CD4-positive, alpha-beta T cell (primary cell): ENCODE data around the gene VASH2. TPM values are rescaled to one million over a fixed set of nuclear protein-coding genes. Genes with fewer than 3 reads are reported as not detected.
A peak's percentile ranks its signal among the peaks of the same experiment; 100 is the strongest.
"Not testable (repeated sequence)": the region's sequence is repeated elsewhere in the genome, so short reads cannot be mapped to it uniquely, and the experiment has no call there.

ENCODE experiments used
- ATAC-seq: fragments of 200-7000 bp; cut with Tn5 transposase; one replicate; pipeline ENCODE4 v1.10.0; 2022; ENCODE audit warnings: mild to moderate bottlenecking; ENCODE audit not compliant: poor library complexity
- CTCF ChIA-PET: fragments of 350-600 bp; sonication (Branson Sonifier 250); formaldehyde crosslinking; loops from one replicate; lab custom pipeline; 2021; ENCODE audit warnings: antibody characterized with exemption, inconsistent platforms; lab: Charles Lee
- POLR2A ChIA-PET: fragments of 350-600 bp; sonication (Branson Sonifier 250); formaldehyde crosslinking; loops from one replicate; lab custom pipeline; 2021; ENCODE audit warnings: antibody characterized with exemption, inconsistent platforms; lab: Charles Lee
- DNase-seq, 14 experiments: peaks; one replicate each; pipeline ENCODE4 v3.0.0-alpha.2; 2013 to 2020; ENCODE audit warnings: mixed read lengths in 2 of 14
- H3K27ac ChIP-seq, 2 donors: one replicate each; pipeline versions ENCODE4 v1.5.1 to v1.7.0; 2013; ENCODE audit warnings: low read length in 2 of 2, low read depth in 1 of 2, mild to moderate bottlenecking in 1 of 2
- H3K27me3 ChIP-seq, 2 experiments: 1 replicate in 1 of 2; 2 replicates in 1 of 2; pipeline versions ENCODE4 v1.6.1 to v1.7.0; 2013; ENCODE audit warnings: low read length in 2 of 2, control low read depth in 1 of 2, mild to moderate bottlenecking in 1 of 2, moderate library complexity in 1 of 2; ENCODE audit not compliant: insufficient read depth in 2 of 2, control insufficient read depth in 1 of 2
- H3K36me3 ChIP-seq: one replicate; pipeline ENCODE4 v1.6.1; 2013; ENCODE audit warnings: low read length, control low read depth; ENCODE audit not compliant: insufficient read depth
- H3K4me1 ChIP-seq: one replicate; pipeline ENCODE4 v1.6.1; 2013; ENCODE audit warnings: low read length, control low read depth; ENCODE audit not compliant: insufficient read depth
- H3K4me3 ChIP-seq: one replicate; pipeline ENCODE4 v1.5.1; 2013; ENCODE audit warnings: mild to moderate bottlenecking, low read length, moderate library complexity
- H3K9me3 ChIP-seq, 2 experiments: 1 replicate in 1 of 2; 2 replicates in 1 of 2; pipeline versions ENCODE4 v1.6.1 to v1.7.0; 2013; ENCODE audit warnings: low read length in 2 of 2, mild to moderate bottlenecking in 2 of 2, control low read depth in 1 of 2, moderate library complexity in 1 of 2; ENCODE audit not compliant: control insufficient read depth in 1 of 2, insufficient read depth in 1 of 2
- H3K27ac Mint-ChIP-seq: one replicate; pipeline ENCODE4 v1.8.0; 2020; ENCODE audit warnings: mixed read lengths
- H3K27me3 Mint-ChIP-seq: one replicate; pipeline ENCODE4 v1.8.0; 2021; ENCODE audit warnings: mixed read lengths
- H3K36me3 Mint-ChIP-seq: one replicate; pipeline ENCODE4 v1.8.0; 2021; ENCODE audit warnings: low read depth, mixed read lengths
- H3K4me1 Mint-ChIP-seq: one replicate; pipeline ENCODE4 v1.8.0; 2021; ENCODE audit warnings: low read depth, mixed read lengths
- H3K4me3 Mint-ChIP-seq: one replicate; pipeline ENCODE4 v1.8.0; 2020; ENCODE audit warnings: mild to moderate bottlenecking, mixed read lengths
- H3K9me3 Mint-ChIP-seq: one replicate; pipeline ENCODE4 v1.8.0; 2020; ENCODE audit warnings: mixed read lengths
- CTCF ChIP-seq: fragments of 200-600 bp; IDR thresholded peaks from one replicate; pipeline ENCODE4 v1.8.0; 2022; ENCODE audit warnings: antibody characterized with exemption, mild to moderate bottlenecking
- intact Hi-C, 2 experiments: fragments of 100-400 bp; cut with DNase I in 1 of 2; cut with micrococcal nuclease in 1 of 2; formaldehyde crosslinking; loops; one replicate each; pipeline versions ENCODE4 v1.15.1 to v1.9.0; 2023 to 2025; cut with DNase I, micrococcal nuclease
- total RNA-seq, 174 experiments: library from RNA in 2 of 174; stranded (reverse) in 2 of 174; gene quantifications; one replicate each; pipeline ENCODE4 v1.2.3 and lab custom pipeline; 2021 to 2026

The VASH2 gene
- total RNA-seq, 2 experiments from 2014 or later = 0.11 to 0.17 TPM

- POLR2A ChIA-PET = no interaction called here
Measured at GRCh38 chr1:212987702-212988322, 37.5 kb downstream of the VASH2 start.

GRCh38 chr1:212990276-212990675 lies 39.9 kb downstream of the VASH2 start:
- POLR2A ChIA-PET = no interaction called here
- Mint-ChIP-seq H3K4me3 (no peak overlapping the region), H3K4me1 (peaks cover 7% of the 10 kb centered on the region), H3K9me3 (no peaks in the 10 kb centered on the region), H3K27ac (peak overlapping the region; percentile 49), H3K27me3 (no peaks in the 10 kb centered on the region), H3K36me3 (peaks cover 39% of the 10 kb centered on the region)
- intact Hi-C loops = no loop called here
- DNase-seq (no peak), ATAC-seq (no peak)
- no peak overlapping the region for H3K27ac ChIP-seq
- H3K4me1 ChIP-seq = no peaks in the 10 kb centered on the region
- CTCF ChIA-PET = interaction anchor here (0.6 to 2.0 kb wide), 2 partner anchors 325 to 358 kb away, joined by 3 to 6 read pairs; no protein-coding TSS in a partner anchor
- no peak overlapping the region for H3K4me3 ChIP-seq
- peaks cover 32% of the 10 kb centered on the region for H3K36me3 ChIP-seq
- no peaks in the 10 kb centered on the region for H3K27me3 ChIP-seq
- TF ChIP-seq CTCF = no peak
- H3K9me3 ChIP-seq = no peaks in the 10 kb centered on the region

More at GRCh38 chr1:212987702-212988322, 37.5 kb downstream of the VASH2 start:
- Histone ChIP-seq H3K27ac (no peak overlapping the region), H3K9me3 (no peaks in the 10 kb centered on the region), H3K4me1 (no peaks in the 10 kb centered on the region), H3K4me3 (no peak overlapping the region), H3K27me3 (no peaks in the 10 kb centered on the region), H3K36me3 (peaks cover 15% of the 10 kb centered on the region)
- Mint-ChIP-seq H3K36me3 (peaks cover 24% of the 10 kb centered on the region), H3K9me3 (no peaks in the 10 kb centered on the region), H3K4me1 (peaks cover 7% of the 10 kb centered on the region), H3K4me3 (no peak overlapping the region), H3K27ac (no peak overlapping the region), H3K27me3 (no peaks in the 10 kb centered on the region)
- no peak for ATAC-seq
- TF ChIP-seq CTCF = no peak
- intact Hi-C loops = loop anchor here in 1 of 2 experiments (2.0 kb wide), 1 partner anchor 319 kb away; no protein-coding TSS in a partner anchor
- DNase-seq = no peak
- CTCF ChIA-PET = no interaction called here

GRCh38 chr1:212993960-212994359 lies 43.6 kb downstream of the VASH2 start:
- H3K27me3 ChIP-seq, POLR2A ChIA-PET, H3K9me3 ChIP-seq, H3K4me3 Mint-ChIP-seq, H3K4me1 ChIP-seq, DNase-seq, ATAC-seq, H3K9me3 Mint-ChIP-seq, H3K27ac Mint-ChIP-seq, H3K27me3 Mint-ChIP-seq, H3K4me3 ChIP-seq, H3K27ac ChIP-seq: not testable (repeated sequence)
- H3K36me3 Mint-ChIP-seq = peaks cover 59% of the 10 kb centered on the region
- peaks cover 46% of the 10 kb centered on the region for H3K36me3 ChIP-seq
- peaks cover 12% of the 10 kb centered on the region for H3K4me1 Mint-ChIP-seq
- CTCF ChIA-PET = interaction anchor here (0.7 to 2.5 kb wide), 3 partner anchors 179 to 517 kb away, joined by 3 to 9 read pairs (median 7); no protein-coding TSS in a partner anchor
- intact Hi-C loops = loop anchor here (2.0 kb wide), 2 partner anchors 21 to 329 kb away; partner anchors contain the start of gene ANGEL2 (in 1 of the 2)
